Panc1 (cell line): ENCODE data around the gene PYDC1. TPM values are rescaled to one million over a fixed set of nuclear protein-coding genes. Genes with fewer than 3 reads are reported as not detected.

Experiments used
- ATAC-seq: fragments of 200-7000 bp; cut with Tn5 transposase; 2 replicates; pipeline ENCODE4 v1.9.1; 2020; ENCODE audit warnings: mild to moderate bottlenecking, moderate library complexity
- BruUV-seq: library from RNA; stranded (reverse); fragments of 400-500 nt; replicated peaks from 2 replicates; lab custom pipeline; 2021; lab: Mats Ljungman, UMichigan
- CTCF ChIA-PET: fragments of 300-600 bp; sonication (Branson Sonifier 250); formaldehyde crosslinking; loops from one replicate; lab custom pipeline; 2022; ENCODE audit warnings: antibody characterized with exemption; lab: Charles Lee
- POLR2A ChIA-PET: fragments of 300-600 bp; sonication (Branson Sonifier 250); formaldehyde crosslinking; loops from one replicate; lab custom pipeline; 2022; ENCODE audit warnings: antibody characterized with exemption; lab: Charles Lee
- DNase-seq: peaks from one replicate; pipeline ENCODE4 v3.0.0-alpha.2; 2010; ENCODE audit warnings: low read depth, low spot score
- H3K27ac ChIP-seq: 2 replicates; pipeline ENCODE4 v1.5.1; 2011; ENCODE audit warnings: mild to moderate bottlenecking, low read length, inconsistent platforms
- H3K27me3 ChIP-seq: fragments of 200-500 bp; sonication (Bioruptor generic); 2 replicates; pipeline ENCODE4 v1.6.0; 2014; ENCODE audit warnings: low read length, inconsistent platforms; ENCODE audit not compliant: control insufficient read depth, insufficient read depth
- H3K36me3 ChIP-seq: fragments of 200-500 bp; sonication (Bioruptor generic); 2 replicates; pipeline ENCODE4 v1.5.1; 2014; ENCODE audit warnings: inconsistent platforms, mild to moderate bottlenecking, low read length, moderate library complexity; ENCODE audit not compliant: control insufficient read depth, insufficient read depth
- H3K4me1 ChIP-seq: 2 replicates; pipeline ENCODE4 v1.5.1; 2011; ENCODE audit warnings: inconsistent platforms, mild to moderate bottlenecking, low read length, moderate library complexity; ENCODE audit not compliant: control insufficient read depth, insufficient read depth
- H3K4me3 ChIP-seq, 2 experiments: 2 replicates each; pipeline ENCODE4 v1.5.1; 2011 to 2012; ENCODE audit warnings: low read depth in 2 of 2, low read length in 2 of 2, mild to moderate bottlenecking in 2 of 2, inconsistent platforms in 1 of 2, moderate library complexity in 1 of 2
- H3K9me3 ChIP-seq: fragments of 200-500 bp; sonication (Bioruptor generic); 2 replicates; pipeline ENCODE4 v1.5.1; 2014; ENCODE audit warnings: low read depth, mild to moderate bottlenecking, inconsistent platforms, low read length, moderate library complexity; ENCODE audit not compliant: control insufficient read depth, insufficient read depth
- POLR2AphosphoS5 ChIP-seq: IDR thresholded peaks from 2 replicates; pipeline ENCODE4 v1.6.1; 2012; ENCODE audit warnings: mild to moderate bottlenecking, low read depth, low read length, moderate library complexity
- SIN3A ChIP-seq: IDR thresholded peaks from 2 replicates; pipeline ENCODE4 v1.6.1; 2012; ENCODE audit warnings: low read depth, mild to moderate bottlenecking, low read length, moderate library complexity, borderline replicate concordance; ENCODE audit not compliant: insufficient read depth
- TCF7L2 ChIP-seq: IDR thresholded peaks from 2 replicates; pipeline ENCODE4 v1.6.1; 2011; ENCODE audit warnings: mild to moderate bottlenecking, low read depth, low read length, inconsistent platforms
- in situ Hi-C: cut with HindIII; loops from 2 replicates; pipeline ENCODE4 v1.10.0; 2016; ENCODE audit warnings: low sequenced_read_pairs, low pct_unique_long_range_greater_than_20kb
- intact Hi-C: fragments of 100-400 bp; cut with micrococcal nuclease; formaldehyde crosslinking; loops from one replicate; pipeline ENCODE4 v1.10.0; 2022; ENCODE audit not compliant: unreplicated experiment
- total RNA-seq: library from RNA; stranded (reverse); gene quantifications from one replicate; pipeline ENCODE4 v1.2.1, GENCODE V29; 2021; ENCODE audit not compliant: unreplicated experiment
- TF ChIP-seq, protein P1 (sequence below), 2 experiments: IDR thresholded peaks; 2 replicates each; pipeline ENCODE4 v1.6.1; 2011 to 2012; ENCODE audit warnings: low read depth in 2 of 2, control low read depth in 1 of 2, low read length in 1 of 2, mild to moderate bottlenecking in 1 of 2, moderate library complexity in 1 of 2; ENCODE audit not compliant: insufficient read depth in 1 of 2
- TF ChIP-seq, protein P2 (sequence below): fragments of 450-650 bp; IDR thresholded peaks from 2 replicates; pipeline ENCODE4 v1.5.1; 2017; ENCODE audit warnings: mild to moderate bottlenecking

The PYDC1 gene
- total RNA-seq, 1 experiment from 2014 or later, result not detected

DNA sequence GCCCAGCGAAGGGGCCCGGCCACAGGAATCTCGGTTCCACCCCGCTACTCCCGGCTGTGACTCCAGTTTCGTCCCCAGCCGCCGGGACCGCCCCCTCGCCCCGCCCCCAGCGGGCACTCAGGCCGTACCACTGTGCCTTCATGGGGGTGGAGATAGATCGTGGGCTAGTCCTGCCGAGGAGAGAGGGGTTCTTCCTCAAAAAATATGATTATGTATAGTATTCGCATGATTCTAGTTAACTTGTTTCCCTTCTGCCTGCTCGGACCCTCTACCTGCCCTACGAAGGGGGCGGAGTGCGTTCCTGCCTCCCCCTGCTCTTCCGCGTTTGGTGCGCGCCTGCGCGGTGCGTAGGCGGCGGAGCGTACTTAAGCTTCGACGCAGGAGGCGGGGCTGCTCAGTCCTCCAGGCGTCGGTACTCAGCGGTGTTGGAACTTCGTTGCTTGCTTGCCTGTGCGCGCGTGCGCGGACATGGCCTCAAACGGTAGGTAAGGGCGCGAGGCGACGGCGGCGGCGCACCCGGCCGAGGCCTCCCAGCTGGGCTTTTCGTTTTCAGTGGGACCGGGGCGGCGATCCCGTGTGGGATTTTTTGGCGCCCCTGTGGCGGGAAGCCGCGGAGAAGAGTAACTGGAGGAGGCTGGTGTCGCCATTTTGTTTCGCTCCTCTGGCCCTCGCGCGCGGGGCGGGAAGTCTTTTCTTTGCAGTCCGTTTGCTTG, 37.0 kb downstream of the PYDC1 start, which contains the start of gene FUS:
TSS of gene FUS (plus strand) at position 393 of the 713 bp plus-strand sequence. CDS start at position 469, 76 bp downstream.
- in situ Hi-C loops (no loop called here), intact Hi-C loops (no loop called here)
- H3K4me1 ChIP-seq, result peaks cover 16% of the 10 kb centered on the region
- peak; percentile 67 for DNase-seq
- peak within 1 kb of the TSS; percentile 60 to 99 for H3K4me3 ChIP-seq
- H3K9me3 ChIP-seq, result no peaks in the 10 kb centered on the region
- TF ChIP-seq, protein P1, sequence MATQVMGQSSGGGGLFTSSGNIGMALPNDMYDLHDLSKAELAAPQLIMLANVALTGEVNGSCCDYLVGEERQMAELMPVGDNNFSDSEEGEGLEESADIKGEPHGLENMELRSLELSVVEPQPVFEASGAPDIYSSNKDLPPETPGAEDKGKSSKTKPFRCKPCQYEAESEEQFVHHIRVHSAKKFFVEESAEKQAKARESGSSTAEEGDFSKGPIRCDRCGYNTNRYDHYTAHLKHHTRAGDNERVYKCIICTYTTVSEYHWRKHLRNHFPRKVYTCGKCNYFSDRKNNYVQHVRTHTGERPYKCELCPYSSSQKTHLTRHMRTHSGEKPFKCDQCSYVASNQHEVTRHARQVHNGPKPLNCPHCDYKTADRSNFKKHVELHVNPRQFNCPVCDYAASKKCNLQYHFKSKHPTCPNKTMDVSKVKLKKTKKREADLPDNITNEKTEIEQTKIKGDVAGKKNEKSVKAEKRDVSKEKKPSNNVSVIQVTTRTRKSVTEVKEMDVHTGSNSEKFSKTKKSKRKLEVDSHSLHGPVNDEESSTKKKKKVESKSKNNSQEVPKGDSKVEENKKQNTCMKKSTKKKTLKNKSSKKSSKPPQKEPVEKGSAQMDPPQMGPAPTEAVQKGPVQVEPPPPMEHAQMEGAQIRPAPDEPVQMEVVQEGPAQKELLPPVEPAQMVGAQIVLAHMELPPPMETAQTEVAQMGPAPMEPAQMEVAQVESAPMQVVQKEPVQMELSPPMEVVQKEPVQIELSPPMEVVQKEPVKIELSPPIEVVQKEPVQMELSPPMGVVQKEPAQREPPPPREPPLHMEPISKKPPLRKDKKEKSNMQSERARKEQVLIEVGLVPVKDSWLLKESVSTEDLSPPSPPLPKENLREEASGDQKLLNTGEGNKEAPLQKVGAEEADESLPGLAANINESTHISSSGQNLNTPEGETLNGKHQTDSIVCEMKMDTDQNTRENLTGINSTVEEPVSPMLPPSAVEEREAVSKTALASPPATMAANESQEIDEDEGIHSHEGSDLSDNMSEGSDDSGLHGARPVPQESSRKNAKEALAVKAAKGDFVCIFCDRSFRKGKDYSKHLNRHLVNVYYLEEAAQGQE (IDR thresholded peaks at IDR 0.05; ENCODE audit: insufficient read depth in 1 of 2, low read depth in 2 of 2, low read length in 1 of 2), result peak; percentile 26 to 77; a peak in 3 of 4 replicates
- peak; percentile 100 for TF ChIP-seq POLR2AphosphoS5
- TF ChIP-seq, protein P2, sequence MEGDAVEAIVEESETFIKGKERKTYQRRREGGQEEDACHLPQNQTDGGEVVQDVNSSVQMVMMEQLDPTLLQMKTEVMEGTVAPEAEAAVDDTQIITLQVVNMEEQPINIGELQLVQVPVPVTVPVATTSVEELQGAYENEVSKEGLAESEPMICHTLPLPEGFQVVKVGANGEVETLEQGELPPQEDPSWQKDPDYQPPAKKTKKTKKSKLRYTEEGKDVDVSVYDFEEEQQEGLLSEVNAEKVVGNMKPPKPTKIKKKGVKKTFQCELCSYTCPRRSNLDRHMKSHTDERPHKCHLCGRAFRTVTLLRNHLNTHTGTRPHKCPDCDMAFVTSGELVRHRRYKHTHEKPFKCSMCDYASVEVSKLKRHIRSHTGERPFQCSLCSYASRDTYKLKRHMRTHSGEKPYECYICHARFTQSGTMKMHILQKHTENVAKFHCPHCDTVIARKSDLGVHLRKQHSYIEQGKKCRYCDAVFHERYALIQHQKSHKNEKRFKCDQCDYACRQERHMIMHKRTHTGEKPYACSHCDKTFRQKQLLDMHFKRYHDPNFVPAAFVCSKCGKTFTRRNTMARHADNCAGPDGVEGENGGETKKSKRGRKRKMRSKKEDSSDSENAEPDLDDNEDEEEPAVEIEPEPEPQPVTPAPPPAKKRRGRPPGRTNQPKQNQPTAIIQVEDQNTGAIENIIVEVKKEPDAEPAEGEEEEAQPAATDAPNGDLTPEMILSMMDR, result no peak
- TF ChIP-seq TCF7L2, result 0 out of 2 replicates have a peak, but pooled peaks have one; percentile 25
- peak; percentile 77; the same call in 1 of the 2 replicates for TF ChIP-seq SIN3A
- H3K27ac ChIP-seq, result peak within 1 kb of the TSS; percentile 97
- ChIA-PET CTCF (interaction anchor here (0.5 to 0.6 kb wide), 2 partner anchors 38 to 244 kb away, joined by 3 to 4 read pairs; no protein-coding TSS in a partner anchor), POLR2A (interaction anchor here (0.6 to 1.7 kb wide), 7 partner anchors 10 to 168 kb away, joined by 3 to 10 read pairs (median 5); partner anchors contain the start of gene KAT8)
- BruUV-seq, result no TSS peak
- peak; percentile 77 for ATAC-seq
- peaks cover 23% of the 10 kb centered on the region for H3K36me3 ChIP-seq
- H3K27me3 ChIP-seq, result no peaks in the 10 kb centered on the region

DNA sequence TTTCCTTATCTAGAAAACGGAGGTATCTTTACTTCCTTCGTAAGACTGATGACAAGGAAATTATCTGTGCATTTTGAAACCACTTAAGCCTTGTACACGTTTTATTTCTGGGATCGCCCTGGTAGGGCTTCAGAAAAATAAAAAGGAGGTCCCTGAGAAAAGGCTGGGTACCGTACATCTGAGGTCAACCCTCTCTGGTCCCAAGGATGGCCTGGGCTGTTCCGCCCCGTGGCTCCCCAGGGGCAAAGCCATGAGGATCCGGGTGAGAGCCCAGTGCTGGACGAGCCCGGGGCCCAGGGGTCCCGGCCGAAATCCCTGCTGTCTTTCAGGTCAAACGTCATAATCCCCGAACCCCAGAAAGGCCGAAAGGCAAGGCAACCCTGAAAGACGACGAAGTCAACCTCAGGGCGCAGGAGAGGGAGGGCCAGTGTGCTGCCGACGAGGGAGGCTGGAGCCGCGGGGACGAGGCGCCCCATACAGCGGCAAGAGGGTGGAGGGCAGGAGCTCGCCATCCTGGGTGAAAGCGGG, 37.7 kb downstream of the PYDC1 start:
- Histone ChIP-seq H3K27me3 (no peaks in the 10 kb centered on the region), H3K27ac (peak overlapping the region; percentile 97), H3K4me3 (peak overlapping the region; percentile 60 to 99), H3K9me3 (no peaks in the 10 kb centered on the region), H3K4me1 (peaks cover 16% of the 10 kb centered on the region), H3K36me3 (peaks cover 21% of the 10 kb centered on the region)
- TF ChIP-seq, protein P1 (IDR thresholded peaks at IDR 0.05; ENCODE audit: insufficient read depth in 1 of 2, low read depth in 2 of 2, low read length in 1 of 2), result no peak
- TF ChIP-seq, protein P2, result no peak
- TF ChIP-seq TCF7L2, result no peak
- no peak for TF ChIP-seq SIN3A
- TF ChIP-seq POLR2AphosphoS5, result no peak
- intact Hi-C loops (no loop called here), in situ Hi-C loops (no loop called here)
- peak; percentile 26 for ATAC-seq
- POLR2A ChIA-PET, result interaction anchor here (1.1 to 1.7 kb wide), 4 partner anchors 10 to 62 kb away, joined by 4 to 9 read pairs (median 6); partner anchors contain the start of gene KAT8
- DNase-seq, result no peak
- no TSS peak for BruUV-seq
- CTCF ChIA-PET, result no interaction called here
